GM12878 (cell line): ENCODE measurements around the gene RNFT2.

ENCODE experiments used
- BACH1 ChIP-seq: fragments of 450-650 bp; IDR thresholded peaks from 2 replicates; pipeline ENCODE4 v1.6.1; 2017; ENCODE audit warnings: mild to moderate bottlenecking, borderline replicate concordance
- EZH2 ChIP-seq: IDR thresholded peaks from 2 replicates; pipeline ENCODE4 v1.6.1; 2012; ENCODE audit warnings: low read depth, mild to moderate bottlenecking, control low read depth, inconsistent platforms, low read length, borderline replicate concordance; ENCODE audit not compliant: control insufficient read depth
- GABPA ChIP-seq: IDR thresholded peaks from 2 replicates; pipeline ENCODE4 v1.6.1; 2014; ENCODE audit warnings: antibody characterized with exemption, low read depth, mild to moderate bottlenecking, inconsistent platforms
- HCFC1 ChIP-seq: fragments of 150-350 bp; IDR thresholded peaks from 2 replicates; pipeline ENCODE4 v1.6.1; 2014; ENCODE audit warnings: low read length
- KLF5 ChIP-seq: fragments of 450-650 bp; IDR thresholded peaks from 2 replicates; pipeline ENCODE4 v1.6.1; 2014; ENCODE audit warnings: mild to moderate bottlenecking; ENCODE audit not compliant: partially characterized antibody
- MLLT1 ChIP-seq: fragments of 450-650 bp; IDR thresholded peaks from 2 replicates; pipeline ENCODE4 v1.6.1; 2016; ENCODE audit warnings: mild to moderate bottlenecking
- STAT1 ChIP-seq: fragments of 450-650 bp; conservative IDR thresholded peaks from 2 replicates; pipeline ENCODE4 v1.6.1; 2014; ENCODE audit warnings: antibody characterized with exemption, mild to moderate bottlenecking
- ZSCAN29 ChIP-seq: fragments of 450-650 bp; IDR thresholded peaks from 2 replicates; pipeline ENCODE4 v1.6.1; 2017; ENCODE audit warnings: mild to moderate bottlenecking, moderate library complexity

- TF ChIP-seq BACH1 (no peak), GABPA (no peak), EZH2 (no peak), KLF5 (no peak), STAT1 (no peak), MLLT1 (no peak), HCFC1 (no peak), ZSCAN29 (no peak)
These were observed 23.9 kb upstream of the RNFT2 start for GRCh38 chr12:116714175-116714574.
